Natural killer cell treated with Interleukin-12 subunit alpha and Interleukin-12 subunit beta and Interleukin-15 and Interleukin-18, amount 100 ng/mL, for 72 hours (primary cell): ENCODE measurements around the gene ATL2. TPM values are rescaled to one million over a fixed set of nuclear protein-coding genes. Genes with fewer than 3 reads are reported as not detected.
A peak's percentile ranks its signal among the peaks of the same experiment; 100 is the strongest.
"Not testable (repeated sequence)": the region's sequence is repeated elsewhere in the genome, so short reads cannot be mapped to it uniquely, and the experiment has no call there.

Experiments used
- ATAC-seq, 2 donors: fragments of 150-1000 bp; cut with Tn5 transposase in 1 of 2; sonication (Bioruptor Pico), chemical (Tn5 transposase) in 1 of 2; 2 replicates each; pipeline ENCODE4 v1.10.0; 2021
- DNase-seq: peaks from one replicate; pipeline ENCODE4 v3.0.0; 2022; ENCODE audit warnings: low spot score
- H3K27ac Mint-ChIP-seq, 2 donors: 1 replicate in 1 of 2; 2 replicates in 1 of 2; pipeline ENCODE4 v1.8.0; 2022; ENCODE audit warnings: mixed read lengths in 2 of 2, mild to moderate bottlenecking in 1 of 2, moderate library complexity in 1 of 2
- H3K27me3 Mint-ChIP-seq, 2 donors: 1 replicate in 1 of 2; 2 replicates in 1 of 2; pipeline ENCODE4 v1.8.0; 2022; ENCODE audit warnings: mixed read lengths in 2 of 2
- H3K36me3 Mint-ChIP-seq: one replicate; pipeline ENCODE4 v1.8.0; 2022; ENCODE audit warnings: mixed read lengths
- H3K4me1 Mint-ChIP-seq, 2 donors: 1 replicate in 1 of 2; 2 replicates in 1 of 2; pipeline ENCODE4 v1.8.0; 2022; ENCODE audit warnings: low read depth in 2 of 2, mixed read lengths in 2 of 2, mild to moderate bottlenecking in 1 of 2
- H3K4me3 Mint-ChIP-seq: one replicate; pipeline ENCODE4 v1.8.0; 2022; ENCODE audit warnings: mixed read lengths
- H3K9me3 Mint-ChIP-seq: 2 replicates; pipeline ENCODE4 v1.8.0; 2022; ENCODE audit warnings: mixed read lengths
- total RNA-seq, 2 donors: library from RNA; stranded (reverse); gene quantifications; one replicate each; pipeline ENCODE4 v1.2.3, GENCODE V29; 2022

ATL2 gene
- 10 to 100 TPM; 53.1 to 69.8 TPM for total RNA-seq

DNA sequence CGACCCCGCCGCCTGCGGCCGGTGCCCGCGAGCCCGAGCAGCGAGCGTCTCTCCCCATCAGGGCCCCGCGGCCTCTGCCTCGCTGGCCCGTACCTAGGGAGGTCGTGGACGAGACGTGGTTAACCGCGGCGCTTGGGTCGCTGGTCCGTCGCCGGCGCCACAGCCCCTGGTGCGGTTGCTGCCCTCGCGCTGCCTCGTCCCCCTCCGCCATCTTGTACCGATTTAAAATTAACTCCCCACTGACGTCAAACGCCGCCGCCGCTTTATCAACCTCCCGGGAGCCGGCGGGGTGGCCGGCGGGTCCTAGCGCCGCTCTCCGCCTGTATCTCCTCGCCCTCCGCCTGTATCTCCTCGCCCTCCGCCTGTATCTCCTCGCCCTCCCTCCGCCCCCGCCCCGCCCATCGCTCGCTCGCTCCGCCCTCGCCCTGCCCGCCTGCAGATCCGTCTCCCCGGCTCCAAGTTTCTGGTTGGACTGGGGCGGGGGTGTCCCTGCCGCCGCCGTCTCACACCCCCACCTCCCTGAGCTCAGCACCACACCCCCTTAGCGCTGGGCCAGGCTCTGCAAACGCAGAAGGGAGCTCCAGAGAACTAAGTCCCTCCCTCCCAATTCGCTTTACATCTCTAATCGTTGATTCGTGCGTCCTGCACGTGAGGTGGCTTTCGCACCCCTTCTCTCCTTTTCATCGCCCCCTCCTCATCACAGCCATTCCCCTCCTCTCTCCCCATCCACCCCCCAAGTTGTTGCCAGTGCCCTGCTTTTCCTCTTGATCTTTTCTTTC, at the start of gene ATL2:
TSS of gene ATL2 (minus strand) at position 224 of the 779 bp plus-strand sequence. CDS start at position 211, 13 bp downstream.
- Mint-ChIP-seq H3K4me3 (peak within 1 kb of the TSS; percentile 89), H3K36me3 (no peaks in the 10 kb centered on the region), H3K27me3 (peaks cover 0 to 10% of the 10 kb centered on the region in 2 donors), H3K4me1 (peaks cover 19 to 29% of the 10 kb centered on the region in 2 donors), H3K27ac (peak within 1 kb of the TSS; percentile 79 to 86), H3K9me3 (no peaks in the 10 kb centered on the region)
- ATAC-seq: peak; percentile 94 to 96
- DNase-seq: peak; percentile 94

DNA sequence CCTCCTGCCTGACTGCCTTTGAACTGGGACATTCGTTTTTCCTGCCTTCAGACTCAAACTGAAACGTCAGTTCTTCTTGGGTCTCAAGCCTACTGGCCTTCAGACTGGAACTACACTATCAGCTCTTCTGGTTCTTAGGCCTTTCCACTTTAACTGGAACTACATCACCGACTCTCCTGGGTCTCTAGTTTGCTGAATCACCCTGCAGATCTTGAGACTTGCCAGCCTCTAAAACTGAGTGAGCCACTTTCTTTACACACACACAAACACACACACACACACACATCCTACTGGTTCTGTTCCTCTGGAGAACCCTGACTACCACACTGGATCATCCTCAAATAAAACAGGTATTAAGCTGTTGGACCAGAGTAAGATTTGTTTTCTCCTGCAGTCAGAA, 46.7 kb upstream of the ATL2 start:
- no peak for ATAC-seq
- DNase-seq: no peak
- Mint-ChIP-seq H3K36me3 (no peaks in the 10 kb centered on the region), H3K27ac (no peak overlapping the region), H3K4me3 (no peak overlapping the region), H3K9me3 (no peaks in the 10 kb centered on the region), H3K27me3 (peaks cover 29 to 48% of the 10 kb centered on the region in 2 donors), H3K4me1 (no peaks in the 10 kb centered on the region)

DNA sequence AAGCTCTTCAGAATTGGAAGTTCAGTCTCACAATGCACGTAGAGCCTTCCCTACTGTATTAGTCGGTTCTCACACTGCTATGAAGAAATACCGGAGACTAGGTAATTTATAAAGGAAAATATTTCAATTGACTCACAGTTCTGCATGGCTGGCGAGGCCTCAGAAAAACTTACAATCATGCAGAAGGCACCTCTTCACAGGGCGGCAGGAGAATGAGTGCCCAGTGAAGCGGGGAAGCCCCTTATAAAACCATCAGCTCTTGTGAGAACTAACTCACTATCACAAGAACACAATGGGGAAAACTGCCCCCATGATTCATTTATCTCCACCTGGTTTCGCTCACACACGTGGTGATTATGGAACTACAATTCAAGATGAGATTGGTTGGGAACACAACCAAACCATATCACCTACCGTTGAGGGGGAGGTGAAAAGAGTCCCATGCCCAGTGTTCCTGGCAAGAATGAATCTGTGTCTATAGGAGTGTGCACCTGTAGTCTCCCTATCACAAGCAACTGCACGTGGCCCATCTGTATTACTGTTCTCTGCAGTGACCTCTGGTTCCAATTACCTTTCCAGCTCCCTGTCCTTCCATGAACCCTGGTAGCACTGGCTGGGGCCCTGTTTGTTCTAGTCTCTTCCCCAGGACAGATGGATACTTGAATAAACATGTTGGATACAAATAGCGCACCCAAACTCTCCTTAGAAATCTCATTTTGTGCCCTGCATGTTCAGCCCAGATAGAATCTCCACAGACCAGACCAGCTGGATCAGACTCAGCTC, 44.4 kb upstream of the ATL2 start:
- H3K9me3 Mint-ChIP-seq: no peaks in the 10 kb centered on the region
- no peak overlapping the region for H3K27ac Mint-ChIP-seq
- H3K27me3 Mint-ChIP-seq: peaks cover 22 to 34% of the 10 kb centered on the region in 2 donors
- no peaks in the 10 kb centered on the region for H3K36me3 Mint-ChIP-seq
- H3K4me3 Mint-ChIP-seq: no peak overlapping the region
- ATAC-seq (no peak), DNase-seq (no peak)
- no peaks in the 10 kb centered on the region for H3K4me1 Mint-ChIP-seq

DNA sequence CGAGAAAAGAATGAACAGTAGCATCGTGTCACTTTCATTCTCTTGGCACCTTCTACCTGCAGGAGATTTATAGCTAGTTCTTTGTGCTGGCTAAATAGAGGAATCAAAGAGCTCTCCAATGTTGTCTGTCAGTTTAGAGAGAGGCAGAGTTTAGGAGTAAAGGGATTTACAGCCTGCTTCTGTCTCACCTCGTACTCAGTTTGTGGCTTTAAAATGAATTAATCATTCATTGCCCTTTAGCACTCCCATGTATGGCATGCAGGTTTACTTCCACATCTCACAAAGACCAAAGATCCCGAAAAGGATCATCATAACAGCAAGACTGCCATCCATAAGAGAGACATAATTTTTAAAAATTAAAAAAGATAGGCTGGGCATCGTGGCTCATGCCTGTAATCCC, 42.4 kb upstream of the ATL2 start:
- no peak overlapping the region for H3K27ac Mint-ChIP-seq
- H3K27me3 Mint-ChIP-seq: peaks cover 17 to 26% of the 10 kb centered on the region in 2 donors
- H3K4me1 Mint-ChIP-seq: no peaks in the 10 kb centered on the region
- ATAC-seq (no peak), DNase-seq (no peak)
- no peaks in the 10 kb centered on the region for H3K36me3 Mint-ChIP-seq
- no peak overlapping the region for H3K4me3 Mint-ChIP-seq
- H3K9me3 Mint-ChIP-seq: no peaks in the 10 kb centered on the region

DNA sequence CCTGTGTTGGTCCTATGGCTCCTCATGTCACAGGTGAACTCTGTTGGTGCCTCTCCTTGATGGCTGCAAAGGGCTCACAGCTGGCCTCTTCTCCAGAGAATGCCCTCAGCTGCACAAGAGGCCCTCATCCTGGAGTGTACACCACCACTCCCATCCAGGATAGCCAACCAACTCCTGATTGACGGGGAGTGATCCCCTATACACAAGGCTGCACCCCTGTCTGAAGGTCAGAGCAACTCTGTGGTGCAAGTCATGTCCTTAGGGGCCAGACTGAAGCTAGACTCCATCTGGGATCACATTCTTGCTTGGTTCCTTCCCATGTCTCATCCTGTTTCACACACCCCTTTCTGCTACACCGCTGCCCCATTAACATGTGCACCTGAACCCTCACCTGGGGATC, 41.7 kb upstream of the ATL2 start:
- H3K27me3 Mint-ChIP-seq: peaks cover 12 to 19% of the 10 kb centered on the region in 2 donors
- no peaks in the 10 kb centered on the region for H3K36me3 Mint-ChIP-seq
- no peaks in the 10 kb centered on the region for H3K9me3 Mint-ChIP-seq
- no peaks in the 10 kb centered on the region for H3K4me1 Mint-ChIP-seq
- DNase-seq: no peak
- H3K27ac Mint-ChIP-seq: no peak overlapping the region
- no peak overlapping the region for H3K4me3 Mint-ChIP-seq
- ATAC-seq: peak in 1 of 2 donors; percentile 20

DNA sequence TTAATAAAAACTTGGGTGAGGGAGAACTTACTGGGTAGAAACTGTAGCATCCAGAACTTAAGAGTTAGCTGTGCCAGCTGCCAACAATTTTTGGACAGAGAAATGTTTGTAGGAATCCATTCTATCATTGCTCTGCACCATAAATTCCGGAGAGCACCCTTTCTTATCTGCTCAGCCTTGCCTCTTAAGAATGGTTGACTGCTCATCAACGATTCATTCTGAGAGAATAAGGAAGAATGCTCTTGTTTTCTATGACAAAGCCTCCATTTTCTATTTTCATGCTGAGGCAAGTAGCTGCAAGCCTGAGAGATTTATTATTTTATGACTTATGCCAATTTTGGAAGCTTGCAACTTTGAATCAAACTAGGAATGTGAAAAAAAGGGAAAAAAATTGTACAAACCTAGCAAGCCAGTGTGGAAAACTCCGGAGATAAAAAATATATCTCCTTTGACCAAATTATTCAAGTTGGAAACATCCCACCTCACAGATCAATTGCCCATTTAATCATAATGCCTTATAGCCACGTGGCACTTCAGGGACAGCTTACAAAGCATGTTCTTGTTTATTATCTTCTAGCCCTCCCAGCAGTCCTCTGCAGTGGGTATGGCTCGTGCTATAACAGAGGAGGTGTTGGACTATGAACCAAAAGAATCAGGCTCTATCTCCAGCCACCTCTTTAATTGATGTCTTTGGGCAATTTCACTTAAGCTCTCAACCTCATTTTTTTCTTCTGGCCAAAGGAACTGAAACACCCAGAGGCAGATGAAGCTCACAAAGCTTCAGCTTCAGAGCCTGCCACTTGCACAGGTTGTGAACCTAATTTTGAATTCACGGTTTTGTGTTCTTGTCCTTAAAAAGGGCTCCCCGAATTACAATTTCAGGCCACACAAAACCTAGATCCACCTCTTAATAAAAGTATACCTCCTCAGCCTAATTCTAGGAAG, 40.9 kb upstream of the ATL2 start:
- H3K4me1 Mint-ChIP-seq: no peaks in the 10 kb centered on the region
- no peak overlapping the region for H3K4me3 Mint-ChIP-seq
- H3K9me3 Mint-ChIP-seq: no peaks in the 10 kb centered on the region
- peaks cover 8 to 12% of the 10 kb centered on the region in 2 donors for H3K27me3 Mint-ChIP-seq
- DNase-seq (no peak), ATAC-seq (no peak)
- H3K27ac Mint-ChIP-seq: no peak overlapping the region
- H3K36me3 Mint-ChIP-seq: no peaks in the 10 kb centered on the region

DNA sequence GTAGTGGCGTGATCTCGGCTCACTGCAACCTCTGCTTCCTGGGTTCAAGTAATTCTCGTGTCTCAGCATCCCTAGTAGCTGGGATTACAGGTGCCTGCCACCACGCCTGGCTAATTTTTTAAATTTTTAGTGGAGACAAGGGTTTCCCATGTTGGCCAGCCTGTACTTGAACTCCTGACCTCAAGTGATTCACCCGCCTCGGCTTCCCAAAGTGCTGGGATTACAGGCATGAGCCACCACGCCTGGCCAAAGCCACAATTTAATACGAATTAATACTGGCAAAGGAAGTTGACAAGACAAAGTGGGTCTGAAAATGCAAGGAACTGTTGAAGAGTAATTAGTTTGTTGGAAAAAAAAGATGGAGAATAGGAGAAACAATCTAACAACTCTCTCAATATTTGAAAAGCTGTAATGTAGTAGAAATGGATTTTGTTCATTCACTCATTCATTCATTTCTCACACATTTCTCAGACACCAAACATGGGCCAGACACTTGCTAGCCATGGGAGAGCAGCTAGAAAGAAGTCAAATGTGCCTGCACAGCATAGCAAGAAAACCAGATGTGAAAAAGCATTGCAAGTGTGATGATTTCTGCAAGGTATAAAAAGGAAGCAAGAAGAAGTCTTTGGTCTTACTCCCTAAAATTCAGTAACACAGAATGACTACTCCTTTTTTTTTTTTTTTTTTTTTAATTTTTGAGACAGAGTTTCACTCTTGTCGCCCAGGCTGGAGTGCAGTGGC, 39.4 kb upstream of the ATL2 start:
- Mint-ChIP-seq H3K4me1 (no peaks in the 10 kb centered on the region), H3K27me3 (peaks cover 8 to 11% of the 10 kb centered on the region in 2 donors), H3K27ac (no peak overlapping the region), H3K36me3 (peaks cover 8% of the 10 kb centered on the region), H3K4me3 (no peak overlapping the region), H3K9me3 (peaks cover 5% of the 10 kb centered on the region)
- ATAC-seq: no peak
- DNase-seq: no peak

DNA sequence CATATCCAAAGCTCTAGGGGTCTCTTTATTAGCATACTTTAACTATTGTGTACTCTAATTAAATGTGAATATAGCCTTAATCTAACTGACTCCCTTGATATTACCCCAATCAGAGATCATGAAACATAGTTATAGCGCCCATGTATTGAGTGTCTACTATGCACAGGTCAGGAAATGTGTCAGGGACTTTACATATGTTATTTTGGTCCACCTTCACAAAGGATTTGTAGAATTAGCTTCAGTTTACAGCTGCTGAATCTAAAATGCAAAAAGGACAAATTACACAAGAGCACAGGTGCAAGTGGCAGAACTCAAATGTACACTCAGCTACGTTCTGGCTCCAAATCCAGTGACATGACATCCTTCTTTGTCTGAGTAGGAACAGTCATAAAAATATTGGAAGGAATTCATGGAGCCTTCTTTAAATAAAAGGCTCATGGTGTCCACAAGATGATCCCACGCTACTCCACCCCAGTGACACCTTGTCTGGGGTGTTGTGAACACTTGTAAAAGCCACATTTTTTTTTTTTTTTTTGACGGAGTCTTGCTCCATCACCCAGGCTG, 38.7 kb upstream of the ATL2 start:
- no peak overlapping the region for H3K27ac Mint-ChIP-seq
- H3K27me3 Mint-ChIP-seq: peaks cover 8 to 11% of the 10 kb centered on the region in 2 donors
- DNase-seq (no peak), ATAC-seq (no peak)
- peaks cover 8% of the 10 kb centered on the region for H3K36me3 Mint-ChIP-seq
- H3K4me1 Mint-ChIP-seq: no peaks in the 10 kb centered on the region
- peaks cover 5% of the 10 kb centered on the region for H3K9me3 Mint-ChIP-seq
- no peak overlapping the region for H3K4me3 Mint-ChIP-seq

DNA sequence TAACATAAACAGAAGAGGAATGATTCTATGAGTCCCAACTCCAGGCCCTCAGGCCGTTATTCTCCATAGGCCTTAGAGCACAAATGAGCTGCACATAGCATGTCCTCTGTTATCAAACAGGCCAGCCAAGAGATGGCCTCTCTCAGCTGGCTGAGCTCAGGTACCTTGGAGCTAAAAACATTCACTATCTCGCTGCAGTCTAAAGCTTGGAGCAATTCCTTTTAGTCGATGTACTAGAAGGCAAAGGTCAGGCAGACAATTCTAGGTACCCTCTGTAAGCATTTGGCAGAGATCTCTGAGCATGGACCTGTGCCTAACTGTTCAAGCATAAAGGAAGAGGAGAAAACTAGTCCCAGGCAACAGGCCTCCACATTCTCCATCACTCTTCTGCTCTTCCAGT, 38.0 kb upstream of the ATL2 start:
- Mint-ChIP-seq H3K9me3 (peaks cover 5% of the 10 kb centered on the region), H3K4me1 (no peaks in the 10 kb centered on the region), H3K4me3 (no peak overlapping the region), H3K36me3 (peaks cover 8% of the 10 kb centered on the region), H3K27me3 (peaks cover 8 to 11% of the 10 kb centered on the region in 2 donors), H3K27ac (no peak overlapping the region)
- ATAC-seq (no peak), DNase-seq (no peak)

DNA sequence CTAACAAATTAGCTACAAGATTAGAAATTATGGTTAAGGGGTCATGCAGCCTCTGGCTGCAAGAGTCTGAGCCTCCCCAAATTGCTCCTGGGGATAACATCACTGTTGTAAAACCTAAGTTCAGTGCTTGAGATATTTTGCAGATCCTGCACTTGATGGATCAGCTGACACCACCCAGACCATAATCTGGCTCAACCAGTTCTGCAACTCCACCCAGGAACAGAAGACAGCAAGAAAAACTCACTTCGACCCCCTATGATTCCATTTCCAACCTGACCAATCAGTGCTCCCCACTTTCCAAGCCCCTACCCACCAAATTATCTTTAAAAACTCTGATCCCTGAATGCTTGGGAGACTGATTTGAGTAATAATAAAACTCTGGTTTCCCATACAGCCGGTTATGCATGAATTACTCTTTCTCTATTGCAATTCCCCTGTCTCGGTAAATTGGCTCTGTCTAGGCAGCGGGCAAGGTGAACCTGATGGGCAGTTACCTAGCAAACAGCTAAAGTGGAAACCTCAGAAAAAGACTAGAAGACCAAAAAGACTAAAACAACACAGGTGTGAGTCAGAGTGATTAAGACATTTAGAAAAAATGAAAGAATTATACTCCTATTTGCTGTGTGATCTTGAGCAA, 35.3 kb upstream of the ATL2 start:
- H3K4me1 Mint-ChIP-seq, H3K27ac Mint-ChIP-seq, DNase-seq, ATAC-seq, H3K4me3 Mint-ChIP-seq, H3K36me3 Mint-ChIP-seq, H3K9me3 Mint-ChIP-seq: not testable (repeated sequence)
- H3K27me3 Mint-ChIP-seq: peaks cover 0 to 12% of the 10 kb centered on the region in 2 donors

DNA sequence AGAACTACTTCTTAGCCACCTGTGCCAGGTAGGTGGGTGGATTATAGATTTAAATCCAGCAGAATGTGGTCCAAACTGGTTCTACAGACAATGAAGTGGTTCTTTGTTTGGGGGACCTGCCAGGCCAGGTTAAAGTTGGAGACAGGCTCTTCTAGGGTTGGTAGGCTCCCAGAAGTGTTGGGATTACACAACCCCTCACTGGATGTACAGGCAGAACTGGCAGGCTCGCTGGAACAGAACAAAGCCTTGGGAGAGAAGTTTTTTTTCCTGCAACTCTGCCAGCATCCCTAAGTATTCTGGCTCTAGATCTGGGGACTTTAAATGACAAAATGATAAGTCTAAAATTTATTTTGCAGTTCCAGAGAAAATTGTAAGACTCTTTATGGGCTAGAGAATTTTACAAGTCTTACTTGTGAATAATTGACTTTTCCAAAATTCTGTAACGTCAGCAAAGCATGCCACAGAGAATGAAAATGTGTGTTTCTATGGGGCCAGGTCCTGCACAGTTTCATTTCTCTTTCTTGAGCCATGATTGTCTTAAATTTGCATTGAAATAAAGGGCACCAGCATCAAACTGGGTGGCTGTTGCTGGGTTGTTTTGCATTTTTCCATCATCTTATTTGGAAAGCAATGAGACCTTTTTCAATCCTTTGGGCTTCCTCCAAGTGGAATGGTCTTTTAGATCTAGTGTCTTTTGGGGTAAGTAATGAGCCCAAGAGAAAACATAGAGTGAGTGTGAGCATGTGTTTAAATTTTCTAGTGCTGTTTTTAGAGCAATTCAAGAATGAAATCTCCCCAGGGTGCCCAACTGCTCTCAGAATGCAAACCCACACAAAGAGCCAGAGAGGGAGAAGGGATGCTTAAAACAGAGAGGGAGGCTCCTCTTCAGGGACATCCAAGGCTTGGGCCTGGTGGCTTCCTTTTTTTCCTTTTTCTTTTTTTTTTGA, 32.4 kb upstream of the ATL2 start:
- ATAC-seq: no peak
- Mint-ChIP-seq H3K36me3 (peaks cover 8% of the 10 kb centered on the region), H3K9me3 (peaks cover 5% of the 10 kb centered on the region), H3K4me3 (no peak overlapping the region), H3K4me1 (no peaks in the 10 kb centered on the region), H3K27me3 (peaks cover 0 to 12% of the 10 kb centered on the region in 2 donors), H3K27ac (no peak overlapping the region)
- DNase-seq: no peak
